NCI-H2227 (cell line): ENCODE measurements around the gene SYT2.

Experiments used
- DNase-seq: peaks from one replicate; lab custom pipeline; 2025; ENCODE audit not compliant: unreplicated experiment; lab: John Stamatoyannopoulos, UW

Gene SYT2

DNA sequence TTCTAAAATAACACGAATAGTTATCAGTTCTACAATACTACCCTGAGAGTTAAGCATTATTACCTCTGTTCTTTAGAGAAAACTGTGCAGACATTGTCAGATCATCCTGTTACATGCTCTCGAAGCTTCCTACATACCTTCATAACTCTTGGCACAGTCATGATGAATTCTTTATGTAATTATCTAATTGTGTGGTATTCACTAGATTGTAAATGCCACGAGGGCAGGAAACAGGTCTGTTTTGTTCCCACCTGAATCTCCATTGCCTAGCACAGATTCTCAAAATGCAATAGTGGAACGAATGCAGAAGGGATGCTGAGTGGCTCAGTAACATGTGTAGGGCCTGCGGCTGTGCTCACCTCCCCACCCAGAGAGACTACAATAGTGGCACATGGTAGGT is 3.4 kb downstream of the SYT2 start:
- DNase-seq: no peak

DNA sequence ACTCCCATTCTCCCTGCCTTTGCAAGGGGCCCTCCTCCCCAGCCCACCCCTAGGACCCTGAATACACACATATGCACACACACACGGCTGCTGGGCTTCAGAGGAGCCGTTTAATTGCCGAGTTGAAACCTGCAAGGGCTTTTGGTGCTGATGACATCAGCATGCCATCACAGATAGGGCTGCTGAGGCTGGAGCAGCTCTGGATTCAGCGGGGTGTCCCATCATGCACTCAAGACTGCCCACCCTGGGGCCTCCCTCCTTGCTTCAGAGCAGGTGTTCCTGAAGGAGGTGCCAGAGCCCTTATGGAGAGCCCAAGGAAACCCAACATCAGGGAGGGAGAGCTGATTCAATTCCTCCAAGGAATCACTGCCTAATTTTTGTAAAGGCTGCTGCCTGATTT is 5.7 kb downstream of the SYT2 start:
- DNase-seq: no peak

DNA sequence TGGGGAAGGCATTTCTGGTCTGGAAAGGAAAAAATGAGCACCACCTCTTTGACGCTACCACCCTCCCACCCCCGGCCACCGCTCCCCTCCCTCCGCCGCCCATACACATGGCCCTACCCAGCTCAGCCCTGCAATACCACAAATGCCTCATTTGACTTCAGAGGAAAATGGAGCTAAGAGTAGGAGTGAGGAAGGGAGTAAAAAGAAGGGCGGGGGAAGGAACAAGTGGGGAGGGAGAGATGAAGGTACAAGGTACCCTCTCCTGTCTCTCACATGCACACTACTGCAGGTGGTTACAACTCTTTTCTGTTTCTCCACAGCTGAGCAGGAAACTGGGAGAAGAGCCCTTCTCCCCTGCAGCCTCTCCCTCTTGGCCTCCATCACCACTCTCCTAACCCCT is 7.1 kb downstream of the SYT2 start:
- DNase-seq: no peak

DNA sequence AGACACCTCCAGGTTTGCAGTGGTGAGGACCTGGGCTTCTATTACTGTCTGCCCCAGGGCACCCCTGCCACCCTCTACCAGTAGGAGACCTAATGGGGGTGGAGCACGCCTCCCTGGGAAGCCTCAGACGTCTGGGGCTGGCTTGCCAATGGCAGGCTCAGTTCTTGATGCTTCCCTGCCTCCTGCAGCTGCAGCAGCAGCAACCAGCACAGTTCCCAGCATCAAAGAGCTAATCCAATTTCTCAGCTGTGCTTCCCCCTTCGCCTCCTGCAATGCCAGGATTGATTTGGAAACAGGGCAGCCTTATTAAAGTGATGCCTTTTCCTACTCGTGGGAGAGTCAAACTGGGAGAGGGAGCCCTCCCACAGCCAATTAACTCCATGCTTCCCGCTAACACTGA is 8.2 kb downstream of the SYT2 start:
- DNase-seq: no peak

DNA sequence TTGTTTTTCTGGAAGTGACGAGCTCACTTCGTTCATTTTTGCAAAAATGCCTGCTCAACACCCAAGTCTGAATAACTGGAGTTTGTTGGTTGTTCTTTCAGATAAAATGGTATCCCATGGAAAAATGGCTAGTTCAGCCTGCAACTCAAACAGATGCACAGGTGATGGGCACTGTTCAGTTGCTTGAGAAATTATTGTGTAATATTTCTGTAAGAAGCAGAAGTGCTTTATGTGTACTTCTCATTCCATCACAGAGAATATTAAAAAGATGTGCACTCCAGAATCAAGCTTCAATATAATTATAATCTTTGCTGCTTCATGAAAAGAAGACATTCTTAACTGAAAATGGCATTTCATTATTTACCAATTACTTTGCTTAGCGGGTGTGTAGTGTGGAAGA is 9.1 kb downstream of the SYT2 start:
- no peak for DNase-seq

DNA sequence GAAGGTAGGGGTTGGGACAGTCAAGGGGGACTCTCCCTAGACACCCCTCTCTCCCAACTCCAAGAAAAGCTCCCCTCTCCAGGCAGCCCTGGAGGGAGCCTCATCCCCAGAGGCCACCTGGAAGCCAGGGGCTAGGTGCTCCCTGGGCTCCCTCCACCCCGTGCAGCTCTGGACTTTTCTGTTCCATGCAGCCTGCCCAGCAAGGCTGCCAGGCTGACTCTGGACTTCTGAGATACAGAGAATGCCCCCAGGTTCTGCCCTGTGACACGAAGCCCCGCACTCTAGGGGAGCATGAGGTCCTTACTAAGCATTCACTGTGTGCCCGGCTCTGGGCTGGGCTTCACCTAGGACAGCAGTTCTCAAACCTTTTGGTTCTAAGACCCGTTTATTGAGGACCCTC is 10.2 kb downstream of the SYT2 start:
- DNase-seq: no peak

DNA sequence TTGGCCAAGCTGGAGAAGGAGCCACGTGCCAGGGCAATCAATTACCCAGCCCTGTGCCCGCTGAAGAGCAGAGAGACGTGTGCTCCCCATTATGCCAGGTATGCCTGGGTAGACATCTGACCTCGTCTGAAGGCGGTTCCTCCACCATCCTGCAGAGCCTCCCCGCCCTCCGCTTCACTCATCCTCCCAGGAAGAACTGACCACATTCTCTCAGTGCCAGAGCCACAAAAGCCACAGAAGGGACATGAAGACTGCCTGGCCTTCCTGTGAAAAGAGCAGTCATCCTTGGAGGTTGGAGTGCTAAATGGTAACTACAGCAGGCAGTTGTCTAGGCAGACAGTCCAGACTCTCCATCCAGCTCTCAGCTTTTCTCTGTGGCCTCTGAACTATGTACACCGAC is 12.0 kb downstream of the SYT2 start:
- DNase-seq: no peak

DNA sequence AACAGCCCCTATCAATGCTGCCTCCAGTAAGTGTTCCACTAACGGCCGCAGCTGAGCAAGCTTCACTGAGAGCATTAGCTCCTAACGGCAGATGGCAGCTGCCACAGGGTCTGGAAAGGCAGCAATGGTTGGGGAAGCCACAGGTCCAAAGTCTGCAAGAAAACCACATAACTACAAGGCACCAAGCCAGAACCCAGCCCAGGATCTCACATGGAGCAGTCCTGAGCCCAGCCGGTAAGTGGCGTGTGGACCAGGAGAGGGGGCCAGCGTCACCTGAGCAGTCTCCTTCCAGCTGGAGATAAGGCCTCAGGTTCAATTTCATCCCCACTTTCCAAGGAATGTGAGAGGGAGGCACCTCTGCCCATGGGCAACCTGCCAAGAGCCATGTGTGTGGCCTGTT is 13.2 kb downstream of the SYT2 start:
- DNase-seq: no peak

DNA sequence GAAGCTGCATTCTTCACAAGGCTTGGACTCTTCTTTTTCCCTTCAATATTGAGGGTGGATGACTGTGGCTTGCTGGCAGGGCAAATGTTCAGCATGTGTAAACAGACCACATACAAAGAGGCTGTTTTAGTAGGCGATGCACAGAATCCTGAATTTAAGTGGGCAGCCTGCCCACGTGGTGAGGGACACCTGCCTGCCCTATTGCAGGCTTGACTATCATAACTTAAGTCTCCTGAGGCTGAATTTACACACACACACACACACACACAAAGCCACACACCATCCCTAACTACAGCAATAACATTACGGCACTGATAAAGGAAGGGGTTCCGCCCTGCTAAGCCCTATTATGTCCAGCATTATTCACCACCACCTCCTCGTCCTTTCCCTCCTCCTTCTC is 15.9 kb downstream of the SYT2 start:
- no peak for DNase-seq

DNA sequence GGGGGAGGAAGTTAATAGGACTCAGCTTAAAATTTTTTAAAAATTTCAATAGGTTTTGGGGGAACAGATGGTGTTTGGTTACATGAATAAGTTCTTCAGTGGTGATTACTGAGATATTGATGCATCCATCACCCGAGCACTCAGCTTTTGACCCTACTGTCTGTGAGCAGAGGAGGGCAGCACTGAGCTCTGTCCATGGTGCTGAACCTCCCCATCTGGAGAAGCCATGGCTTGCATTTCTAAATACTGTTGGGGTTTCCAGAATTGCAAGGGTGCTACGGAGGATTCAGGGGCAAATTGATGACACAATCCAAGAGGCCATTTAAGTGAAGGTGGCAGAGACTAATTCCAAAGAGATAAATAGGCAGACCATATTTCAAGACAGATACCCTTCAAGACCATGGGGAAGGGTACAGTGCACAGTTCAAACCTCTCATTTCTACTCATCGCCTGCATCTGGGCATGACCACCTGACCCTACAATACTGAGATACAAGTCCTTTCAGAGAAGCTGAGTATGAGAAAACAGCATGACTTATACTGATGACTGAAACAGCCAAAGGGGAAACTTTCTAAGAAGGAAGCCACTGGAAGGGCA is 17.2 kb downstream of the SYT2 start:
- peak; percentile 40 for DNase-seq

DNA sequence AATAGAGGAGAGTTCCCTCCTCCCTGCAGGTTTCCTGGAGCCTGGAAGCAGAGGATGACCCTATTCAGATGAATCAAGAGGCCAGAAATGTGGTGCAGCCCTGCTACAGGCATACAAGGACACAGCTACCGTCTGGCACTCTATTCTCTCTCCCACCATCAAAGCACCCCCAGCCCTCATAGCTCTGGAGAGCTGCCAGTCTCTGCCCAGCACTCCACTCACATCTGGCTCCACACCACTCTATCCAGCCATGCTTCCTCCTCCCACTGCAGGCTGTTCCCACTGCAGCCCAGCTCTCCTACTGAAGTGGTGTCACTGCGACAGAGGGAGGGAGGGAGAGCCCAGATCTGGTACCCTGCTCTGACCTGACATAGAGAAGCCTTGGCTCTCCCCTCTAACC is 18.4 kb downstream of the SYT2 start:
- DNase-seq: peak; percentile 44

DNA sequence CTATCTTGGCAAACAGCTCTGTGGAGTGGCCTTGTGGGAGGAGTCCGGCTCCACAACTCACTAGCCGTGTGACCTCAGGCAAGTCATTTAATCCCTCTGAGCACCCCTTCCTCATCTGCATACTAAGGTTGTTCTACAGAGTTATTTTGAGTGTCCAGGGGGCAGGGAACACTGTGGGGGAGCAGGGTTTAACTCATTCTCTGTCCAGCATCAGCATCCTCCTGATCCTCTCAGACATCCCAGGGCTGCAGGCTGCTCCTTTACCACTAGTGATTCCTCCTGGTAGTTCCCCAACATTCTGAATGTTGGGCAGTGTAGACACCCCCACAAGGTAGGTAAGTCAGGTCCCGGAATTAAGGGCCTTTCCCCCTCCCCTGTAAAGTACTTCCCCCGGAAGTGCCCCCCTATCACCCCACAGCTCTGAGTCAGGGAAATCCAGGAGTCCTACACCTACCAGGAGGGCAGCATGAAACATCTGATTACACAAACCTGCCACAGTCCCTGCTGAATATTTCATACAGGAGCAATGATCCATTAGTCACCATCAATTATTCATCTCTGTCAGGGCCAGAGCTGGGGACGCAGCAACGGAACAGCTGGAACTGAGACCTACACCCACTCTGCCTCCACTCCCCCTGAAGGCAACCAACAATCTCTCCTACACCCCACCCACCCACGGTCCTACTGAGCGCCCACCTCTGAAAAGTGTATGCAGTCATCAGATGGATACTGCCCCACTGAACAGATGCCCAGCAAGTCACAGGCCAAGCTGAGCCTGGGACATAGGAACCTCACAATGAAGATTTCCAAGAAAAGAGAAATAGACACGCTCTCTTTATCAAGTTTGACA is 20.5 kb downstream of the SYT2 start:
- DNase-seq: no peak

DNA sequence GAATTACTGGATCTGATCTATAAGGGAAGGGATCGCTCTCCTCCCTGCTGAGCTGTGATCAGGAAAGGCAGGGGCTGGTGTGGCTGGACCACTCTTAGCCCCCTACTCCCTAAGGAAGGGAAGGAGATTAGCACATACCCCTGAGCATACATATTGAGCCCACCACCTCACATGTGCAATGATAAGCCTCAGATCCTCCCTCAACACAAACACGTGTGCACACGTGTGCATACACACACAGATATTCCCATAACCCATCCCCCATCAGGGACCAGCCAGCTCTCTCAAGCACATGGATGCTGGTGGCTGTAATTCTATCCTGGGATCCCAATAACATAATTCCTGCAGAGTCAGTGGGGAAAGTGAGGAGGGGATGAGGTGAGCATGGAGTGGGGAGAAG is 21.2 kb downstream of the SYT2 start:
- no peak for DNase-seq

DNA sequence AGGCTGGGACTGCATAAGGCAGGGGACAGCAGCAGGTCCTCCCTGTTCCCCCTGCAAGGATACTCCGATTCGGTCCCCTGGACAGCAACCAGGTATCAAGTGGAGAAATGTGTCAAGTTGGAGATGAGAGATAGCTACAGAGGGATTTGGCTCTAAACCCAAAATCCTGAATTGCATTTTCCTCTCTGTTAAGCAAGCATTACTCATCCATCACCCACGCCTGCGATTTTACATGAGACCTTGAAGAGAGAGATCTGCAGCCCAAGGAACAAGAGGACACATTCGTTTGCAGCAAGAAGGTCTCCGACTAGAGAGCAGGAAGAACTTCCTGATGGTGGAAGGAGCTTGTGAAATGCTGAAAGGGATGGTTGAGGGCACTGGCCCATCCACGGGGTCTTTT is 21.9 kb downstream of the SYT2 start:
- no peak for DNase-seq

DNA sequence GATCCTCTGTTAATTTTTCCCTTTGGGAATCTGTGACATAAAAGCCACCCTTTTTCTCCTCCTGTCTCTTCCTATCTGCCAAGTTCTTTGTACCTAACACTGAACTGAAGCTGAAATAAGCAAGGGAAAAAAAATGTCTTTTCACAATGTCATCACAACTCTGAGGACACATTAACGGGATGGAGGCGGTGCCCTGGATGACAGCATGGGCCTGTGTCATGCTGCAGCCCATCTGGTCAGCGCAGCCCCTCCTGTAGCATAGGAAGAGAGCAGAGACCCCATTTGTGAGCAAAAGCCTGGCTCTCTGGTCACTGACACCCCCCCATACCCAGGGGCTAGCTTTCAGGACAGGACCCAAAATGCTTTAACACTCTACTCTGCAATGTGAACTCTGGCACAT is 22.5 kb downstream of the SYT2 start:
- no peak for DNase-seq

DNA sequence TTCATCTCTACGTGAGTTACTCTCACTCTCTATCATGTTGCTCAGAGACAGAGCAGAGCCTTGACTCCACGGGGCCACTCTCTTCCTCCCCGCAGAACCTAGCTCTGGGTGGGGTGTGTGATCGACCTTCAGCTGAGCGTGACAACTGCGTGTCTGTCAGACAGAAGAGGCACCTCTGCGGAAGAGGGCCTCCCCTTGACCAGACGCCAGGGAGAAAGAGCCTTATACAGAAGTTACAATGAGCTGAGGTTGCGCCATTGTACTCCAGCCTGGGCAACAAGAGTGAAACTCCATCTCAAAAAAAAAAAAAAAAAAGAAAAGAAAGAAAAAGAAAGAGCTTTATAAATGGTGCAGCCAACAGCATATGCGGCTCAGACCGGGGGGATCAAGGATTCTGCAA is 22.9 kb downstream of the SYT2 start:
- DNase-seq: no peak

DNA sequence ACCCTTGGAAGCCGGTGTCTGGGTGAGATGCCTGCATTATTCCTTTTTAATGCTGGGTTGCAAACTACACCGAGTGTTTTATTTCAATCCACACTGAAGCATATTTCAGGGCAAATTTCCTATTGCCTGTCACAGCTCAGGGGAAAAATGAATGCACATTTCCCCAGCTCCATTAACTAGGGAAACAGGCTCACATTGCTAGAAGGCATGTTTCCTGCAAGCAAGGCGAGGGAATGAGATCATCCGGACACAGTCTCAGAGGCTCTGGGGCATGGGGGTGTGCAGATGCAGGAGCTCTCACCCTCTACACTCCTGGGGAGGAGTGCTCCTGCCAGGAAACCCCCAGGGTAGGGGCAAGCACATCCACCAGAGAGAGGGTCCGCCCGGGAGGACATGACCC is 24.6 kb downstream of the SYT2 start:
- no peak for DNase-seq

DNA sequence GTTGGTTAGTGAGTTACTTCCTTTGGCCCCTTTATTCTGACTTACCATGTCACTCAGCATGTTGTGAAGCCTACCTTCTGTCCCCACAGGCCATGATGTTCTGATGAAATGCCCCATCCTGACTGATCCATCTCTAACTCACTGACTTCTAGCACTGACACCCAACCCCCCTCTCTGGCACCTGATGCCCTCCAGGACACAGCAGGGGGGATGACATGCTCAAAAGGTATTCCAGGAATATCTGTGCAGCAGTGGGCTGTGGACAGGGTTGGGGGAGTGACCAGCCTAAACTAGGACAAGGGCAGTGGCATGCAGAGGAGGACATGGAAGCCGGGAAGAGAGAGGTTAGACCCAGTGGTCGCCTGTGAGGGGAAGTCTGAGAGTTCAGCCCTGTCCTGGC is 25.5 kb downstream of the SYT2 start:
- DNase-seq: no peak

DNA sequence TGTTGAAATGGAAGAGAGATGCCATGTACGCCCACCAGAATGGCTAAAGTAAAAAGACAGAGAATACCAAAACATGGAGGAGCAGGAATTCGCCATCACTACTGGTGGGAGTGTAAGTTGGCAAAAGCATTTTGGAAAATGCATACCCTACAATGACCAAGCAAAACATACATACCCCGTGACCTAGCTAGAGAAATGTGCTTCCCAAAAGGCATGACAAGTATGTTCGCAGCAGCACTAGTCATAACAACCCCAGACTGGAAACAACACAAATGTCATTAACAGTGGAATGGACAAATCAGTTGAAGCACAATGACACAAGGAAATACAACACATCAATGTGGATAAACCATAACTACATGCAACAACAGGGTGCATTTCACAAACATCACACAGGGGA is 27.2 kb downstream of the SYT2 start:
- no peak for DNase-seq

DNA sequence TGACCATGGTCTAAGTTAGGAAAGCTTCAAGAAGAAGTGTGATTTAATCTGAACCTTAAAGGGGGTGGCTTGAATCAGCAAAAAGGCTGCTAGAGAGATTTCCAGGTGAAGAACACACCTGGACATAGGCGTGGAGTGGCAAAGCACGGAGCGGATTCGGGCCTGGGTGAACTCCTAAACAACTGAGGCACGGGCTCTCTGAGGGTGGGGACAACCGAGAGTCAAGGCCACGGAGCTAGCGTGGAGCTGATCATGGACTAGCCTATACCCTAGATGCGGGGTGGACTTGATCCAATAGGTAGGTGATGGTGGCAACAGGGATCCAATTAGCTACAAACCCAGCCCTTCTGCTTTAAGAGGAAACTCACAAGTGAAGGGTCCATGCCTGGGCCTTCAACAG is 27.8 kb downstream of the SYT2 start:
- no peak for DNase-seq

DNA sequence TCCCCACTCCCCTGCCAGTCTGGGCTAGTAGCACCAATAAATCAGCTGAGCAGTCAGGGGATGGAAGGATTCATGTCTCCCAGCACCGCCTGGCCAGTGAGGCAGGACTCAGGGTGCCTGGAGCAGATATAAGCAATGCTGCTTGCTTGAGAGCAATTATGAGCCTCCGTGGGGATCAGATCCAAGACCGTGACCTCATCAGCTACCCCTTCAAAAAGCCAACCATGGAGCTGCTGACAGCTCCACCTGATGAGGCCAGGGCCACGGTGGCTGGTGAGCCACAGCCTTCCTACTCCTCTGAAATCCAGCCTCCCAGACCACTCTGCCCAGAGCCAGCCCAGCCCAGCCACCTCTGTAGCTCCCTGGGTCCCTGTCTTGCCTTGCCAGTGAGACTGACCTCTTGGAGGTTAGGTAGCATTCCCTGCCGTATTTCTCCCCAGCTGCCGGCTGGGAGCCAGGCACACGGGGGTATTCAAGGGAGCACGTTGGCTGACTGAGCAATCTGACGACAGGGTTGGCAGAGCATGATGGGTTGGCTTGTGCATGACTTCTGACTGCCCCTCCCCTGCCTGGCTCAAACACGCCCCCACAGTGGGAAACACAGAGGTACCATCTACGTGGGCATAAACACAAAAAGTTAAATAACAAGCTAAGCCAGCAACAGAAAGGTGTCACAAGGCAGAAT is 28.4 kb downstream of the SYT2 start:
- no peak for DNase-seq

DNA sequence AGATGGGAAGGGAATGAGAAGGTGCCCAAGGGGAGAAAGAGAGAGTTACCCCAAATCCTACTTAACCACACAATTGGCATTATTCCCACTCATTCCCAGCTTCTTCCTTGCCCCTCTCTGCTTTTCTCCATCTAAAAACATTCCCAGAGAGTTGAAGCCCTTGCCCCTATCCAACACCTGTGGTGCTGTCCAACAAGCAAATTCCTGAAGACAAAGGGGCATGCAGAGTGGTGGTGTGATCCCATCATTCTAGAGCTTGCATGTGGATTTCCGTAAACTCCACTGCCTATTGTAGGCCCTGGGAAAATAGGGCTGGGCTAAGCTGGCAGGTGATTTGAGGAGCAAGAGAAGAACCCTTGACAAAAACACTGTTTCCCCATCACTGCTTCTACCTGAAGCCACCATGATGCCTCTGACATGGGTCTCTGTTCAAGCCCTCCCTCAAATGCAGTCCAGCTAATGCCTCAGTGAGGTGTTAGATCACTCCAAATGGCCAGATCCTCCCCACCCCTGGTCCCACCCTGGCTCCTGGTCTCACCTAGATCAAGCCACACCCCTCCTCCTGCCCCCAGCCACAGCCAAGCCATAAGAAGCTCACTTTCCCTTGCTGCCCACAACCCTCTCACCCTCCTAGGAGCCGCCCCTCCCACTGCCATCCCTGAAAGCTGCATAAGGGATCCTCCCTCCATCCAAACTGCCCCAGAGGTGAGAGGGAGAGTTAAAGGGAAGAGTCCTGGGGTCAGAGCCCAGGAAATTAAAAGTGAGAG is 29.5 kb downstream of the SYT2 start:
- no peak for DNase-seq
